ENCODE data around the gene PRRT2. TPM values are rescaled to one million over a fixed set of nuclear protein-coding genes. Genes with fewer than 3 reads are reported as not detected.

PRRT2 gene
- 0.19 and 0.65 TPM in 2 replicates for total RNA-seq

DNA sequence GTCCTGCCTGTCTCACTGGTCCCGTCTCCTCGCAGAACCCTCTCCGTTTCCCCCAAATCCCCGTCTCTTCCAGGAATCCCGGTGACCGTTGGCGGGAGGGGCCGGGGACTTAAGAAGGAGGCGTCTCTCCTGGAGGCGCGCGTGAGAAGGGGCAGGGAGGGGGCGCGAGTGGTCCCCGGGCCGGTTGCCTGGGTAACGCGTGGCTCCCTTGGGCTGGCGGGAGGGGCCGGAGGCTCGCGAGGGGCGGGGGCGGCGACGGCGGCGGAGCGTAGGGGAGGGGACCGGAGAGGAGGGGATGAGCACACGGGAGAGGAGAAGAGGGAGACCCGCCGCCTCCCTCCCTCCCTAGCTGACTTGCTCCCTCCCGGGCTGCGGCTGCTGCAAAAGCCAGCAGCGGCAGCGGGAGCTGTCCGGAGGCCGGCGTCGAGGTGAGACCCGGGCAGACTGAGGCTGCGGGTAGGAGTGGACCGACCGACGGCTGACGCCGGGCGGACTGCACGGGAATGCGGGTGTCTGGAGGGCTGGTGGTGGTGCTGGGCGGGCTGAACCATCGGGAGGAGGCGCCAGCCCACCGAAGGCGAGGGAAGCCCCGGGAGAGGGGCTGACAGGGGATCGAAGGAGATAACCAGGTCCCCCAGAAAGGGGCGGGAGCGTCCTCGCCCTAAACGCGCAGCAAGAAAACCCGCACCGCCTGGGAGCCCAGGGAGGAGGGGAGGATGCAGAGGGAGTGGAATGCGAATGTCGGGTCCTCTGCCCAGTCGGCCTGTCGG is at the start of gene PRRT2:
Gene PRRT2, plus strand, starts transcription at position 298 of the 770 bp plus-strand sequence. CDS start 862 bp downstream, outside the sequence.

DNA sequence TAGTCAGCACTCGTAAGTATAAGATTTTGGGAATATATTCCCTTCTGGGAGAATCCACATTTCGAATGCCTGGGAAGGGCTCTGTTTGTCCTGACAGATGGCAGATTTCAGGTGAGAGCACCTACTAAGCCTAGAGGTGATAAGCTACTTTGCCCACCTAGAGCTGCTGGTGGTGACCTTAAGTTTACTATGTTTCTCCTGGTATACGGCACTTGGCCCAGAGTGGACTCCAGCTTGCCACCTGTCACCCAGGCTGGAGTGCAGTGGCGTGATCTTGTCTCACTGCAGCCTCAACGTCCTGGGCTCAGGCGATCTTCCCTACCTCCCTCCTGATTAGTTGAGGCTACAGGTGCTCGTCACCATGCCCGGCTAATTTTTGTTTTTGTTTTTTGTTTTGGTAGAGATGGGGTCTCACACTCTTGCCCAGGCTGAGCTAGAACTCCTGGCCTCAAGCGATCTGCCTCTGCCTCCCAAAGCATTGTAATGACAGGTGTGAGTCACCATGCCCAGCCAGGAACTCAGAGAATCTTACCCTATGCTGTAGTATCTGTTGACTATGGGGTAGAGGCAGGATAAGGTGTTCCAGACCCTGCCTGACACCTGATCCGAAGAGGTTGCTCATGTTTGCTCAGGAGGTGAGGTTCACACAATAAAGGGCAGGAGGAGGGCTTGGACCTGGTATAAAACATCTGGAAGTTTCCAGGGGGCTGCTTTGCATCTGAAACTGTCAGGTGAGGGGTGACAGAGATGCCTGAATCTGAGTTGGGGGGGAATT is 34.2 kb upstream of the PRRT2 start, which contains the start of gene ZG16:
Gene ZG16, plus strand, starts transcription at position 681 of the 775 bp plus-strand sequence. CDS start 1,011 bp downstream, outside the sequence.

DNA sequence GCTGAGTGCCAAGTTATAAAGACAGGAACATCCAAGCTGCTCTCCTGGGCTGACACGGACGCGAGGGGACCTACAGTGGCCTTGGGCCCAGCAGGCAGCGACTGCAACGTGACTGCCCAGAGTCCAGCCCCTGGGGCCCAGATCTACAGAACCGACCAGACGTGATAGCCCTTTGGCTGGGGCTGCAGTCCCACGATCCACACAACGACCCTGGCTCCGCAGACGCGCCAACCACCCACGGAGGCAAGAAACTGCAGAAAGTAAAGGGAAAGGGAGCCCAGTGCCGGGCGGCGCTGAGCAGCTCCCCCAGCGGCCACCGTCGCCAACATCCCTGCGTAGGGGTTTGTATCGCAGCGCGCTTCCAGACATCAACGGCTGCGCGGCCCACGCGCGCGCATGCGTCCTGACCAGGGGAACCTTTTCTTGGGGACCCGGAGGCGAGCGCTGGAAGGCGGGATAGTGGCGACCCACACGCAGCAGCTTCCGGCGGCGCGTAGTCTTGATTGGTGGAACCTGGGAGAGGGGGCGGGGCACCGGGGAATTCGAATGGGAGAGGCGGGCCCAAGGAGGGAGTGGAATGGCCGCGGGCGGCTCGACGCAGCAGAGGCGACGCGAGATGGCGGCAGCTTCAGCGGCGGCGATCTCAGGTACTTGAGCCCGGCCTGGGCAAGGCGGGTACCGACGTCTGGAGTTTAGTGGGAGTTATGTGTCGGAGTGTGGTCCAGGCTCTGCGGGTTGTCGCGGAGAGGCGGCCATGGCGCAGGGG is 21.6 kb upstream of the PRRT2 start, which contains the start of gene KIF22:
Gene KIF22, plus strand, starts transcription at position 569 of the 766 bp plus-strand sequence. Its CDS starts 9 bp downstream, at position 578.

DNA sequence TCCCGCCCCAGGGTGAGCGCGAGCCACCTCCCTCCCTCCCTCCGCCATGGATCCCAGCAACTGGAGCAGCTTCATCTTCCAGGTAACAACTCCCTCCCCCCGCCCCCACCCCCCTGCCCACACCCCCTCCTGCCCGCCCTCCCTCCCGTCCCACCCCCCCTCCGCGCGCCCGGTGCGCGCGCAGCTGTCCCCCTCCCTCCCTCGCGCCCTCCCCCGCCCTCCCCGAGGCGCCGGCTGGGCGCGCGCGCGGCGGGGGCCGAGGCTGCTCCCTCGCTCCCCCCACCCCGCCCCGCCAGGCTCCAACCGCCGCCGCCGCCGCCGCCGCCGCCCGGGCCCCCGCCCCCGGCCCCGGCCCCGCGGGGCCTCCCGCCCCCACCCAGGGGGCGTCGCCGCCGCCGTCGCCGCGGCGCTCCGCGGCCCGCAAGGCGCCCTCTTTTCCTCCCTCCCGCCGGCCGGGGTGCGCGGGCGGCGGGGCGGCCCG is 5.9 kb upstream of the PRRT2 start, which contains the start of gene MAZ:
Gene MAZ, plus strand, starts transcription at position 431 of the 481 bp plus-strand sequence. CDS start 173 bp downstream, outside the sequence.

DNA sequence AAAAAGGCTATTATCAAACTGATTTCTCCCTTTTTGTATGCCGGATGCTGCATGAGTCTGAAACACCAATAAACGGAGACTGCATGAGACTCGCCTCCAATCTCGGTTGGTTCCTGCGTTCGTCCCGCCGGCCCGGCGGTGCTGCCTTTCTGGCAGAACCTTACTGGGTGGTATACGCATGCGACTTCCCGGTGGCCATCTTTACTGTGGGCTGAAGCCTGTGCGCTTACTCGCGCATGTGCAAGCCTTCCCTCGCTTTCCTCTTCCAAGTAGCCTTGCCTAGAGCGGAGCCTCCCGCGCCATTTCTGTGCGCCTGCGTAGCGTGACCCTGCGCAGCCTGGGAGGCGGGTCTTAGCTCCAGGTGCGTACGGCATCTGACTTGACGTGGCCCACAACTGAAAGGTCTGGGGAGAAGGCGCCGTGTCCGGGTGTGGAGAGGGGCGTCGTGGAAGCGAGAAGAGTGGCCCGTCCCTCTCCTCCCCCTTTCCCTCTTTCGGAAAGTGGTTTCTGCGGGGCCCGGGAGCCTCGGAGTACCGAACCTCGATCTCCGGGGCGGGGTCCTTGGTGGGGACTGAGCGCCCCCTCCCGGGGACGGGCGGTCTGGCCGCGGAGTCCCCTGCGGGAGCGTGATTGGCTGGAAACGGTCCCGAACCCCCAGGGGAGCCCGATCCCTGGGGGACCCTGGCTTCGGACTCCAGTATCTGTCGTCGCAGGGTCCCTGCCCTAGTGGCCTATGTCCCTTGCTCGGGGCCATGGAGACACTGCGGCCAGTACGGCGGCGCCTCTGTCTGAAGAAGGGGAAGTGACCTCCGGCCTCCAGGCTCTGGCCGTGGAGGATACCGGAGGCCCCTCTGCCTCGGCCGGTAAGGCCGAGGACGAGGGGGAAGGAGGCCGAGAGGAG is 4.0 kb downstream of the PRRT2 start, which contains the start of gene PAGR1:
Gene PAGR1, plus strand, starts transcription at position 360 of the 901 bp plus-strand sequence. Its CDS starts 374 bp downstream, at position 734.

DNA sequence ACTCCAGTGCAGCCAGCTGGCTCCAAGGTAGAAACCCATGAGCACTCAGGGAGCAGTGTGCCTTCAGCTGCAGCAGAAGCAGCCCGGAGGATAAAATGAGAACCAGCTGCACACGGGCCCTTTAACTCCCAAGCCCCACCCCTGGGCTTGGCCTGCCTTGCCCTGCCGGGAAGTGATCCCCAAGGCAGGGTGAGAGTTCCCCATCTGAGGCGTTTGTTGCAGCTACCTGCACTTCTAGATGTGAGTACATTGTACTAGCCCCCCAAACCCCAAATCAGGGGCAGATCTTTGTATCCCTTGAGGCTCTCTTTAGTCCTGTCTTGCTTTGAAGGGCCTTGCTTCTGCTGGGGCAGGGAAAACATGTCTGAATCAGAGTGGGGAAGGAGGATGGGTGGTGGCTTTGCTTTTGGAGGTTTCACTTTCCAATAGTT is 8.3 kb downstream of the PRRT2 start, which contains the start of gene MVP:
Gene MVP, plus strand, starts transcription at position 192 of the 431 bp plus-strand sequence. CDS start 10,088 bp downstream, outside the sequence.

DNA sequence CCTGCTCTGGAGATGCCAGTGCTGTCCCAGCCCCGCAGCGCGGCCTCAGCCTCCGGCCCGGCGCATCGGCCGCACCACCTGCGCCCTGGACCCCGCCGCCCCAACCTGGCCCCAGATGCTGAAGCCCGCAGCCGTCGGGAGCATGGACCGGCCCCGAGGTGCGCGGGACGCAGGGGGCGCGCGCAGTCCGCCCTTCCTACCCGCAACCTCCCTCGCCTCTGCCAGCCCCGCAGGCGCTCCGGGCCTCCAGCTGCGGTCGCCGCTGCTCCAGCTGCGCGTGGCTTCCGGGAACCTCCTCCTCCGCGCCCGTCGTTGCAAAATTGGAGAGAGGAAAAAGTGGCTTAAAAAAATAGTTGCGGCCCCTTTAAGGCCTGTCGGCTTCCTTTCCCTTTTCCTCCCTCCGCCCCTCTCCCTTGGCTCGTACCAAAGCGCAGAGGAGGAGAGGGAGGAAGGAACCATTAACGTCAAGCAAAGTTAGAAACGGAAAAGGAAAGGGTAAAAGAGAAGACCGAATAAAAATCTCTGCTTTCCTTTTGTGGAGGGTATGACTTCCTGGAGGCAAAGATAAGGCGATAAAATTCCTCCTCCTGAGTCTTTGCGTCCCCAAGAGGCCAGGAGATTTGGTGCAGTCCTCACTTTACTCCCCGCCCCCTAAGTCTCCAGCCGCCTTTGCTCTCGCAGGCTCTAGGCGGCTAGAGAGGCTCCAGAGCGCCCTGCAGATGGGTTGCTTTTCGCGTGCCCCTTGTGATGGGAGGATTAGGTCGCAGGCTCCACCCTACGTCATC is 51.1 kb downstream of the PRRT2 start, which contains the start of gene CDIPT:
Gene CDIPT, minus strand, starts transcription at position 343 of the 785 bp plus-strand sequence. CDS start 369 bp downstream, outside the sequence.

Small RNAs within 50 kb of the gene (small RNA-seq; reads per million reads assigned to genes)
- gene AC009133.6 (not detected), gene AC120114.4 (not detected)

Other genes with a start within 250 kb of the PRRT2 start
- gene SPN, start 148.9 kb upstream of the PRRT2 start, total RNA-seq = not detected in 2 replicates
- 0.10 TPM in 1 of 2 replicates, not detected in the other for gene QPRT, start 133.0 kb upstream of the PRRT2 start, total RNA-seq
- not detected in 2 replicates for gene C16orf54, start 66.2 kb upstream of the PRRT2 start, total RNA-seq
- gene ZG16, start 33.9 kb upstream of the PRRT2 start, total RNA-seq = not detected in 2 replicates
- 39.2 and 48.9 TPM in 2 replicates for gene KIF22, start 21.4 kb upstream of the PRRT2 start, total RNA-seq
- 178 and 253 TPM in 2 replicates for gene MAZ, start 5.7 kb upstream of the PRRT2 start, total RNA-seq
- 22.5 and 23.7 TPM in 2 replicates for gene PAGR1, start 4.0 kb downstream of the PRRT2 start, total RNA-seq
- 186 and 227 TPM in 2 replicates for gene MVP, start 8.3 kb downstream of the PRRT2 start, total RNA-seq
- gene CDIPT, start 51.0 kb downstream of the PRRT2 start, total RNA-seq = 80.7 and 87.2 TPM in 2 replicates
- gene SEZ6L2, start 87.4 kb downstream of the PRRT2 start, total RNA-seq = 0.67 and 1.6 TPM in 2 replicates
- gene ASPHD1, start 88.3 kb downstream of the PRRT2 start, total RNA-seq = 0.33 and 0.48 TPM in 2 replicates
- 14.7 and 17.0 TPM in 2 replicates for gene KCTD13, start 114.0 kb downstream of the PRRT2 start, total RNA-seq
- gene TMEM219, start 149.9 kb downstream of the PRRT2 start, total RNA-seq = 74.7 and 91.1 TPM in 2 replicates
- gene TAOK2, start 161.7 kb downstream of the PRRT2 start, total RNA-seq = 115 and 128 TPM in 2 replicates
- 3.9 and 4.4 TPM in 2 replicates for gene HIRIP3, start 183.4 kb downstream of the PRRT2 start, total RNA-seq
- gene INO80E, start 184.0 kb downstream of the PRRT2 start, total RNA-seq = 30.7 and 57.3 TPM in 2 replicates
- 0.29 TPM in 1 of 2 replicates, not detected in the other for gene DOC2A, start 198.8 kb downstream of the PRRT2 start, total RNA-seq
- not detected in 2 replicates for gene C16orf92, start 211.0 kb downstream of the PRRT2 start, total RNA-seq
- gene TLCD3B, start 219.1 kb downstream of the PRRT2 start, total RNA-seq = not detected in 2 replicates

Data from vein endothelial cell (primary cell).